OCI-LY1 (cell line): ENCODE measurements around the gene ARL11.

Experiments
- H2AFZ ChIP-seq: fragments of 200-600 bp; sonication (generic), shearing (Covaris generic); 2 replicates; pipeline ENCODE4 v1.6.0; 2014; ENCODE audit warnings: antibody characterized with exemption, mild to moderate bottlenecking, low read length
- H3F3A ChIP-seq: fragments of 200-600 bp; sonication (generic), shearing (Covaris generic); 2 replicates; pipeline ENCODE4 v1.6.0; 2014; ENCODE audit warnings: mild to moderate bottlenecking, antibody characterized with exemption, low read length, moderate library complexity; ENCODE audit not compliant: insufficient read depth
- H3K27ac ChIP-seq: fragments of 200-600 bp; sonication (generic); 2 replicates; pipeline ENCODE4 v1.5.1; 2014; ENCODE audit warnings: low read length, mixed run types, mild to moderate bottlenecking, low read depth; ENCODE audit not compliant: poor library complexity, severe bottlenecking
- H3K27me3 ChIP-seq: fragments of 200-600 bp; sonication (generic); 2 replicates; pipeline ENCODE4 v1.6.0; 2014; ENCODE audit warnings: antibody characterized with exemption, mild to moderate bottlenecking, low read length, moderate library complexity; ENCODE audit not compliant: insufficient read depth
- H3K36me3 ChIP-seq: fragments of 200-600 bp; sonication (generic); 2 replicates; pipeline ENCODE4 v1.6.1; 2014; ENCODE audit warnings: mild to moderate bottlenecking, antibody characterized with exemption, low read length, moderate library complexity, mixed read lengths; ENCODE audit not compliant: insufficient read depth
- H3K4me1 ChIP-seq: fragments of 200-600 bp; sonication (generic); 2 replicates; pipeline ENCODE4 v1.5.1; 2014; ENCODE audit warnings: mild to moderate bottlenecking, low read length, moderate library complexity; ENCODE audit not compliant: insufficient read depth, severe bottlenecking
- H3K4me2 ChIP-seq: fragments of 200-600 bp; sonication (generic), shearing (Covaris generic); 2 replicates; pipeline ENCODE4 v1.6.1; 2014; ENCODE audit warnings: low read length
- H3K4me3 ChIP-seq: fragments of 200-600 bp; sonication (generic); 2 replicates; pipeline ENCODE4 v1.5.1; 2014; ENCODE audit warnings: low read length, low read depth, mild to moderate bottlenecking, mixed read lengths; ENCODE audit not compliant: poor library complexity, severe bottlenecking
- H3K79me2 ChIP-seq: fragments of 200-600 bp; shearing (Covaris generic); 2 replicates; pipeline ENCODE4 v1.6.1; 2016; ENCODE audit warnings: mixed run types, low read length, mixed read lengths; ENCODE audit not compliant: insufficient read depth
- H3K9ac ChIP-seq: fragments of 200-600 bp; sonication (generic), shearing (Covaris generic); 2 replicates; pipeline ENCODE4 v1.6.1; 2014; ENCODE audit warnings: mild to moderate bottlenecking, low read length, mixed read lengths
- H3K9me2 ChIP-seq: fragments of 200-600 bp; sonication (generic), shearing (Covaris generic); 2 replicates; pipeline ENCODE4 v1.6.1; 2014; ENCODE audit warnings: low read depth, mild to moderate bottlenecking, low read length, mixed read lengths
- H3K9me3 ChIP-seq: fragments of 200-600 bp; shearing (Covaris generic); 2 replicates; pipeline ENCODE4 v1.6.1; 2014; ENCODE audit warnings: low read length, mixed read lengths
- H4K20me1 ChIP-seq: fragments of 200-600 bp; sonication (generic), shearing (Covaris generic); 2 replicates; pipeline ENCODE4 v1.6.0; 2016; ENCODE audit warnings: mild to moderate bottlenecking, low read length; ENCODE audit not compliant: insufficient read depth
- CTCF ChIP-seq: fragments of 200-600 bp; sonication (generic), shearing (Covaris generic); IDR thresholded peaks from 2 replicates; pipeline ENCODE4 v1.5.1; 2017; ENCODE audit warnings: mild to moderate bottlenecking, antibody characterized with exemption, low read length, moderate library complexity, mixed read lengths
- EZH2 ChIP-seq: fragments of 200-600 bp; sonication (generic), shearing (Covaris generic); IDR thresholded peaks from 2 replicates; pipeline ENCODE4 v1.8.0; 2017; ENCODE audit warnings: borderline replicate concordance, mixed run types, mild to moderate bottlenecking, antibody characterized with exemption, low read length, moderate library complexity, mixed read lengths

Gene ARL11

GRCh38 chr13:49622174-49622946, 5.9 kb upstream of the ARL11 start:
- Histone ChIP-seq H3K4me2 (no peak overlapping the region), H3F3A (no peaks in the 10 kb centered on the region), H3K27ac (no peak overlapping the region), H3K9ac (no peak overlapping the region), H3K36me3 (no peaks in the 10 kb centered on the region), H4K20me1 (no peaks in the 10 kb centered on the region), H3K27me3 (no peaks in the 10 kb centered on the region), H2AFZ (no peak overlapping the region), H3K79me2 (no peaks in the 10 kb centered on the region), H3K4me3 (no peak overlapping the region), H3K4me1 (peaks cover 33% of the 10 kb centered on the region), H3K9me2 (no peaks in the 10 kb centered on the region), H3K9me3 (no peaks in the 10 kb centered on the region)
- TF ChIP-seq EZH2 (no peak), CTCF (no peak)

GRCh38 chr13:49624229-49624628, 4.1 kb upstream of the ARL11 start:
- Histone ChIP-seq H4K20me1 (no peaks in the 10 kb centered on the region), H3K4me2 (no peak overlapping the region), H3K27ac (peak overlapping the region; percentile 46), H2AFZ (0 out of 2 replicates have a peak overlapping the region, but pooled peaks have one; percentile 21), H3K27me3 (no peaks in the 10 kb centered on the region), H3K9me2 (no peaks in the 10 kb centered on the region), H3F3A (no peaks in the 10 kb centered on the region), H3K9me3 (no peaks in the 10 kb centered on the region), H3K4me3 (no peak overlapping the region), H3K79me2 (peaks cover 6% of the 10 kb centered on the region), H3K36me3 (peaks cover 1% of the 10 kb centered on the region; the same call in 1 of the 2 replicates), H3K4me1 (peaks cover 48% of the 10 kb centered on the region), H3K9ac (no peak overlapping the region)
- no peak for TF ChIP-seq CTCF
- no peak for TF ChIP-seq EZH2

- H3K9ac ChIP-seq = no peak overlapping the region
These were observed 2.8 kb upstream of the ARL11 start for GRCh38 chr13:49625392-49626079.

More at GRCh38 chr13:49625392-49626079, 2.8 kb upstream of the ARL11 start:
- Histone ChIP-seq H3K4me1 (peaks cover 48% of the 10 kb centered on the region), H3K9me2 (no peaks in the 10 kb centered on the region), H4K20me1 (no peaks in the 10 kb centered on the region), H3K4me2 (no peak overlapping the region), H3K27ac (peak overlapping the region; percentile 48), H3K36me3 (peaks cover 14% of the 10 kb centered on the region), H3K9me3 (no peaks in the 10 kb centered on the region), H2AFZ (no peak overlapping the region), H3F3A (no peaks in the 10 kb centered on the region), H3K27me3 (no peaks in the 10 kb centered on the region), H3K79me2 (peaks cover 6% of the 10 kb centered on the region), H3K4me3 (no peak overlapping the region)
- no peak for TF ChIP-seq EZH2
- TF ChIP-seq CTCF = no peak
